Caco-2 (cell line): ENCODE results near the gene INPP4B. TPM values are rescaled to one million over a fixed set of nuclear protein-coding genes. Genes with fewer than 3 reads are reported as not detected.

Experiments
- BruUV-seq: library from RNA; stranded (reverse); fragments of 400-500 nt; replicated peaks from 2 replicates; lab custom pipeline; 2021; lab: Mats Ljungman, UMichigan
- CTCF ChIA-PET: fragments of 300-600 bp; sonication (Branson Sonifier 250); formaldehyde crosslinking; loops from one replicate; lab custom pipeline; 2022; ENCODE audit warnings: antibody characterized with exemption; lab: Charles Lee
- POLR2A ChIA-PET: fragments of 300-600 bp; sonication (Branson Sonifier 250); formaldehyde crosslinking; loops from one replicate; lab custom pipeline; 2022; ENCODE audit warnings: antibody characterized with exemption; lab: Charles Lee
- DNase-seq, 2 experiments: peaks; one replicate each; pipeline versions ENCODE4 v3.0.0 to v3.0.0-alpha.2; 2020 to 2022
- H3K27me3 ChIP-seq: replicated peaks from 2 replicates; pipeline ENCODE4 v1.6.0; 2011; ENCODE audit warnings: low read length; ENCODE audit not compliant: control insufficient read depth, insufficient read depth
- H3K36me3 ChIP-seq: 2 replicates; pipeline ENCODE4 v1.5.1; 2011; ENCODE audit warnings: low read length; ENCODE audit not compliant: control insufficient read depth, insufficient read depth
- H3K4me1 ChIP-seq: fragments of 250-450 bp; sonication (Bioruptor Pico); 2 replicates; pipeline ENCODE4 v1.5.1; 2020; ENCODE audit warnings: mild to moderate bottlenecking
- H3K4me3 ChIP-seq: 2 replicates; pipeline ENCODE4 v1.5.1; 2011; ENCODE audit warnings: low read depth, mild to moderate bottlenecking, control low read depth, low read length
- H3K9me3 ChIP-seq: fragments of 250-450 bp; sonication (Bioruptor Pico); 2 replicates; pipeline ENCODE4 v1.5.1; 2020; ENCODE audit warnings: mild to moderate bottlenecking, moderate library complexity
- H3K27ac Mint-ChIP-seq: one replicate; pipeline ENCODE4 v1.8.0; 2022; ENCODE audit warnings: mixed read lengths; ENCODE audit not compliant: unreplicated experiment
- H3K27me3 Mint-ChIP-seq: one replicate; pipeline ENCODE4 v1.8.0; 2022; ENCODE audit warnings: mixed read lengths; ENCODE audit not compliant: insufficient read depth, unreplicated experiment
- H3K36me3 Mint-ChIP-seq: one replicate; pipeline ENCODE4 v1.8.0; 2022; ENCODE audit warnings: mild to moderate bottlenecking, mixed read lengths; ENCODE audit not compliant: insufficient read depth, unreplicated experiment
- H3K4me1 Mint-ChIP-seq: one replicate; pipeline ENCODE4 v1.8.0; 2022; ENCODE audit warnings: low read depth, mixed read lengths; ENCODE audit not compliant: unreplicated experiment
- H3K4me3 Mint-ChIP-seq: one replicate; pipeline ENCODE4 v1.8.0; 2022; ENCODE audit warnings: mild to moderate bottlenecking, moderate library complexity, mixed read lengths; ENCODE audit not compliant: unreplicated experiment
- H3K9me3 Mint-ChIP-seq: one replicate; pipeline ENCODE4 v1.8.0; 2022; ENCODE audit warnings: mixed read lengths; ENCODE audit not compliant: unreplicated experiment
- CTCF ChIP-seq, 2 experiments: fragments of 200-600 bp in 1 of 2; IDR thresholded peaks; 1 replicate in 1 of 2; 2 replicates in 1 of 2; pipeline versions ENCODE4 v1.5.1 to v1.8.0; 2011 to 2022; ENCODE audit warnings: antibody characterized with exemption in 1 of 2, control low read depth in 1 of 2, inconsistent platforms in 1 of 2, low read depth in 1 of 2, low read length in 1 of 2, mild to moderate bottlenecking in 1 of 2, moderate library complexity in 1 of 2; ENCODE audit not compliant: insufficient read depth in 1 of 2, severe bottlenecking in 1 of 2, unreplicated experiment in 1 of 2
- intact Hi-C: fragments of 100-400 bp; cut with micrococcal nuclease; formaldehyde crosslinking; loops from one replicate; pipeline ENCODE4 v1.10.0; 2022; ENCODE audit not compliant: unreplicated experiment
- total RNA-seq: library from RNA; stranded (reverse); gene quantifications from 2 replicates; pipeline ENCODE4 v1.2.3, GENCODE V29; 2022

INPP4B gene
- total RNA-seq, 1 experiment from 2014 or later, result 10.3 TPM

- TF ChIP-seq CTCF (IDR thresholded peaks at IDR 0.05; ENCODE audit: insufficient read depth in 1 of 2, low read depth in 1 of 2, low read length in 1 of 2, severe bottlenecking in 1 of 2, unreplicated experiment in 1 of 2), result no peak
- H3K27me3 Mint-ChIP-seq, result no peaks in the 10 kb centered on the region
- no peak overlapping the region for H3K4me3 Mint-ChIP-seq
- no peaks in the 10 kb centered on the region for H3K36me3 Mint-ChIP-seq
- Histone ChIP-seq H3K36me3 (no peaks in the 10 kb centered on the region), H3K27me3 (no peaks in the 10 kb centered on the region), H3K4me3 (no peak overlapping the region), H3K4me1 (no peaks in the 10 kb centered on the region), H3K9me3 (no peaks in the 10 kb centered on the region)
- no peak for DNase-seq
- no peaks in the 10 kb centered on the region for H3K4me1 Mint-ChIP-seq
- intact Hi-C loops, result no loop called here
- ChIA-PET POLR2A (no interaction called here), CTCF (no interaction called here)
- BruUV-seq, result no TSS peak
- H3K9me3 Mint-ChIP-seq, result no peaks in the 10 kb centered on the region
- no peak overlapping the region for H3K27ac Mint-ChIP-seq
Measured at GRCh38 chr4:142813388-142813787, 32.7 kb downstream of the INPP4B start.

- H3K9me3 ChIP-seq, result no peaks in the 10 kb centered on the region
- intact Hi-C loops, result no loop called here
- no peak for TF ChIP-seq CTCF (IDR thresholded peaks at IDR 0.05; ENCODE audit: insufficient read depth in 1 of 2, low read depth in 1 of 2, low read length in 1 of 2, severe bottlenecking in 1 of 2, unreplicated experiment in 1 of 2)
- no TSS peak for BruUV-seq
- peaks cover 3% of the 10 kb centered on the region for H3K27me3 Mint-ChIP-seq
- H3K27ac Mint-ChIP-seq, result no peak overlapping the region
- no peaks in the 10 kb centered on the region for H3K4me1 ChIP-seq
- POLR2A ChIA-PET, result no interaction called here
- H3K9me3 Mint-ChIP-seq, result no peaks in the 10 kb centered on the region
- no peak for DNase-seq
- CTCF ChIA-PET, result no interaction called here
- H3K4me1 Mint-ChIP-seq, result no peaks in the 10 kb centered on the region
- no peak overlapping the region for H3K4me3 Mint-ChIP-seq
- no peaks in the 10 kb centered on the region for H3K36me3 ChIP-seq
- no peak overlapping the region for H3K4me3 ChIP-seq
- no peaks in the 10 kb centered on the region for H3K27me3 ChIP-seq
- H3K36me3 Mint-ChIP-seq, result no peaks in the 10 kb centered on the region
Measured at GRCh38 chr4:142812091-142812490, 34.0 kb downstream of the INPP4B start.

- H3K27me3 ChIP-seq, result no peaks in the 10 kb centered on the region
- Mint-ChIP-seq H3K4me1 (no peaks in the 10 kb centered on the region), H3K4me3 (no peak overlapping the region), H3K27me3 (peaks cover 4% of the 10 kb centered on the region), H3K9me3 (no peaks in the 10 kb centered on the region), H3K27ac (no peak overlapping the region), H3K36me3 (no peaks in the 10 kb centered on the region)
- H3K4me3 ChIP-seq, result no peak overlapping the region
- DNase-seq, result no peak
- no peak for TF ChIP-seq CTCF (IDR thresholded peaks at IDR 0.05; ENCODE audit: insufficient read depth in 1 of 2, low read depth in 1 of 2, low read length in 1 of 2, severe bottlenecking in 1 of 2, unreplicated experiment in 1 of 2)
- no peaks in the 10 kb centered on the region for H3K4me1 ChIP-seq
- intact Hi-C loops, result no loop called here
- POLR2A ChIA-PET, result no interaction called here
- H3K9me3 ChIP-seq, result no peaks in the 10 kb centered on the region
- no TSS peak for BruUV-seq
- no peaks in the 10 kb centered on the region for H3K36me3 ChIP-seq
- CTCF ChIA-PET, result no interaction called here
Measured at GRCh38 chr4:142811034-142811433, 35.1 kb downstream of the INPP4B start.
